ENCODE measurements around the gene MMP11.

The MMP11 gene

GRCh38 chr22:23832226-23833016 is 59.8 kb downstream of the MMP11 start:
- DNase-seq, result no peak

GRCh38 chr22:23833017-23833751 is 60.5 kb downstream of the MMP11 start:
- DNase-seq, result no peak

Measured in hematopoietic multipotent progenitor cell treated with erythropoietin and hydrocortisone succinate and interleukin-3 and kit ligand, for 4 days (in vitro differentiated cells).